ENCODE results near the gene FBXL20. TPM values are rescaled to one million over a fixed set of nuclear protein-coding genes. Genes with fewer than 3 reads are reported as not detected.
A peak's percentile ranks its signal among the peaks of the same experiment; 100 is the strongest.

The FBXL20 gene
- total RNA-seq, 1 experiment from 2014 or later = 5.0 TPM

DNA sequence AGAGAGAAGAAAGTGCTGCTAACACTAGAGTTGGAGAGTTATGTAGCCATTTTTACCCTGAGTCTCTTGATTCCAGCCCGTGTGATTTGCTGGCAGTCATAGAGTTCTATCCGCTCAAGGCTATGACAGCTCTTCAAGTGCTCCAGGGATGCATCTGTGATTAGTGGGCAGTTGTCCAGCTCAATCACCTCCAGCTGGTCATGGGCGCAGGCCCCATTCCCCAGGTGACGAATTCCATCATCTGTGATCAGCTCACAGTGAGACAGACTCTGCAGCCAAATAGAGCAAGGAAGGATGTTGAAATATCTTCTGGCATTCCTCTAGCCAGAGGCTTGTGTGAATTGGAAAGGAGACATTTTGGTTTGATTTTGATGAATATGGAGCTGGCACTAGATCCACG is 137.3 kb downstream of the FBXL20 start:
- no peak for TF ChIP-seq EZH2phosphoT487 (IDR thresholded peaks at IDR 0.05; ENCODE audit: borderline replicate concordance, low read length)
- TF ChIP-seq, protein P1, sequence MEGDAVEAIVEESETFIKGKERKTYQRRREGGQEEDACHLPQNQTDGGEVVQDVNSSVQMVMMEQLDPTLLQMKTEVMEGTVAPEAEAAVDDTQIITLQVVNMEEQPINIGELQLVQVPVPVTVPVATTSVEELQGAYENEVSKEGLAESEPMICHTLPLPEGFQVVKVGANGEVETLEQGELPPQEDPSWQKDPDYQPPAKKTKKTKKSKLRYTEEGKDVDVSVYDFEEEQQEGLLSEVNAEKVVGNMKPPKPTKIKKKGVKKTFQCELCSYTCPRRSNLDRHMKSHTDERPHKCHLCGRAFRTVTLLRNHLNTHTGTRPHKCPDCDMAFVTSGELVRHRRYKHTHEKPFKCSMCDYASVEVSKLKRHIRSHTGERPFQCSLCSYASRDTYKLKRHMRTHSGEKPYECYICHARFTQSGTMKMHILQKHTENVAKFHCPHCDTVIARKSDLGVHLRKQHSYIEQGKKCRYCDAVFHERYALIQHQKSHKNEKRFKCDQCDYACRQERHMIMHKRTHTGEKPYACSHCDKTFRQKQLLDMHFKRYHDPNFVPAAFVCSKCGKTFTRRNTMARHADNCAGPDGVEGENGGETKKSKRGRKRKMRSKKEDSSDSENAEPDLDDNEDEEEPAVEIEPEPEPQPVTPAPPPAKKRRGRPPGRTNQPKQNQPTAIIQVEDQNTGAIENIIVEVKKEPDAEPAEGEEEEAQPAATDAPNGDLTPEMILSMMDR (conservative IDR thresholded peaks at IDR 0.05; ENCODE audit: low read depth, low read length) = no peak
- TF ChIP-seq EZH2 (IDR thresholded peaks at IDR 0.05; ENCODE audit: low read length, unreplicated experiment) = no peak
- H3F3A ChIP-seq (ENCODE audit: low read length, unreplicated experiment) = no peaks in the 10 kb centered on the region
- H3K79me2 ChIP-seq (ENCODE audit: low read length) = no peaks in the 10 kb centered on the region
- no peak for ATAC-seq
- no peaks in the 10 kb centered on the region for H3K4me1 ChIP-seq (ENCODE audit: insufficient read depth, low read length)
- H3K4me3 ChIP-seq (ENCODE audit: low read length) = no peak overlapping the region
- ChIA-PET POLR2A (ENCODE audit: unreplicated experiment) (no interaction called here), CTCF (no interaction called here)
- no TSS peak for BruUV-seq (replicated peaks)
- H3K9me3 ChIP-seq (ENCODE audit: low read length) = no peaks in the 10 kb centered on the region
- intact Hi-C loops (cut with micrococcal nuclease) = no loop called here
- H3K9ac ChIP-seq (ENCODE audit: low read length) = no peak overlapping the region
- no peaks in the 10 kb centered on the region for H3K36me3 ChIP-seq (ENCODE audit: low read depth, low read length)
- H3K27ac ChIP-seq (ENCODE audit: low read length) = no peak overlapping the region
- no peaks in the 10 kb centered on the region for H3K27me3 ChIP-seq (ENCODE audit: low read length)
- no peak overlapping the region for H3K4me2 ChIP-seq (ENCODE audit: low read length)
- no peak for DNase-seq
- H2AFZ ChIP-seq (ENCODE audit: low read length) = no peak overlapping the region
- no peaks in the 10 kb centered on the region for H4K20me1 ChIP-seq (ENCODE audit: low read length)
- no peaks in the 10 kb centered on the region for H3K9me2 ChIP-seq (replicated peaks; ENCODE audit: low read length)

DNA sequence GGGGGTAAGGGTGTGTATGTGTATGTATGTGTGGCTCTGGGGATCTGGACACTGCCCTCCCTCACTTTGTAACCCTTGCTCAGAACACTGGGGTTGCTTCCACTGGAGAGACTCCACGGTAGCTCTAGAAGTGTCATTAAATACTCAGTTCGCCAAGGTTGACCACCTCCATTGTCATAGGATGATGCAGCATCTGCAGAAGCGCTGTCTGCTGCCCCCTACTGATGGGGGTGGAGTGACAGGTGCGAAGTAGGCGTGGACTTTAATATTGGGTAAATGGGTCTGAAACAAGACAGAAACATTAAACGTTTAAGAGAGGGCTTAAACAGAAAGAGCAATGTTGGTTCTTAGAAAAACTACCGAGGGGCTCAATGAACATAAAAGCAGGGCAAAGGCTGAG is 140.1 kb downstream of the FBXL20 start:
- POLR2A ChIA-PET (ENCODE audit: unreplicated experiment) = no interaction called here
- no peak for DNase-seq
- no TSS peak for BruUV-seq (replicated peaks)
- H3K9me3 ChIP-seq (ENCODE audit: low read length) = no peaks in the 10 kb centered on the region
- no peak for TF ChIP-seq EZH2phosphoT487 (IDR thresholded peaks at IDR 0.05; ENCODE audit: borderline replicate concordance, low read length)
- TF ChIP-seq, protein P1 (conservative IDR thresholded peaks at IDR 0.05; ENCODE audit: low read depth, low read length) = peak; percentile 48
- no peaks in the 10 kb centered on the region for H3K27me3 ChIP-seq (ENCODE audit: low read length)
- H3K9me2 ChIP-seq (replicated peaks; ENCODE audit: low read length) = no peaks in the 10 kb centered on the region
- H3K4me2 ChIP-seq (ENCODE audit: low read length) = no peak overlapping the region
- H3K79me2 ChIP-seq (ENCODE audit: low read length) = no peaks in the 10 kb centered on the region
- intact Hi-C loops (cut with micrococcal nuclease) = no loop called here
- no peak for ATAC-seq
- H3K4me1 ChIP-seq (ENCODE audit: insufficient read depth, low read length) = peaks cover 5% of the 10 kb centered on the region; the same call in 1 of the 2 replicates
- no peak overlapping the region for H3K4me3 ChIP-seq (ENCODE audit: low read length)
- CTCF ChIA-PET = no interaction called here
- no peak overlapping the region for H3K27ac ChIP-seq (ENCODE audit: low read length)
- no peaks in the 10 kb centered on the region for H4K20me1 ChIP-seq (ENCODE audit: low read length)
- no peaks in the 10 kb centered on the region for H3K36me3 ChIP-seq (ENCODE audit: low read depth, low read length)
- no peak overlapping the region for H3K9ac ChIP-seq (ENCODE audit: low read length)
- H2AFZ ChIP-seq (ENCODE audit: low read length) = no peak overlapping the region
- H3F3A ChIP-seq (ENCODE audit: low read length, unreplicated experiment) = no peaks in the 10 kb centered on the region

DNA sequence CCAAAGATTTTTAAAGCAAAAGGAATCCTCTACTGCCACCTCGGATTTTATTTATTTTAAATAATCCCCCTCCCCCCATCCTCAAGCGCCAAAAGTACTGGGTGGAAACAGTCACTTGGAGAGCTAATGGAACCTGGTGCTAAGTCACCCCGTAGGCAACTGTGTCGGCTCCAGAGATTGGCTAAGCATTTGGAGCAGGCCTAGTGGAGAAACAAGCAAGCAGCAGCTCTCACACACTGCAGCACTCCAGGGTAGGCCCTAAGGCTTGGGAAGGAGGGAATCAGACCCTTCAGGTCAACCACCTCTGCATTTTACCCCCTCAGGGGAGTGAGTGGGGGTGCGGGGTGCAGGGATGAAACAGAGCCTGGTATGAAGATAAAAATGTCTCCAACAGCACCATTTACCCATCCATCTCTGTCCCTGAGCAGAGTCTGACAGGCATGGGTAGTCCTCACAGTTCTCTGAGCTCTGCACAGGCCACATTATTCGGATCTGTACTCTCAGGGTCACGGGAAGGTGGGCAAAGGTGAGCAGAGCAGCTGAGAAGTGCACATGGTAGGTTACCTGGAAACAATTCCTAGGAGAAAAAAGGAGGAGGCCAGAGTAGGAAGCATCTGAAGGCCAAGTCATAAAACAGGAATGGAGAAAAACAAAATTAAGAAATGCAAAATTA is 148.5 kb downstream of the FBXL20 start:
- Histone ChIP-seq H3K4me3 (ENCODE audit: low read length) (no peak overlapping the region), H3K4me2 (ENCODE audit: low read length) (no peak overlapping the region), H2AFZ (ENCODE audit: low read length) (no peak overlapping the region), H3F3A (ENCODE audit: low read length, unreplicated experiment) (no peaks in the 10 kb centered on the region), H3K9me3 (ENCODE audit: low read length) (no peaks in the 10 kb centered on the region), H3K27me3 (ENCODE audit: low read length) (no peaks in the 10 kb centered on the region), H3K27ac (ENCODE audit: low read length) (no peak overlapping the region), H3K9me2 (replicated peaks; ENCODE audit: low read length) (no peaks in the 10 kb centered on the region), H3K9ac (ENCODE audit: low read length) (no peak overlapping the region), H3K36me3 (ENCODE audit: low read depth, low read length) (no peaks in the 10 kb centered on the region), H3K79me2 (ENCODE audit: low read length) (no peaks in the 10 kb centered on the region), H4K20me1 (ENCODE audit: low read length) (no peaks in the 10 kb centered on the region), H3K4me1 (ENCODE audit: insufficient read depth, low read length) (peaks cover 10% of the 10 kb centered on the region; the same call in 1 of the 2 replicates)
- intact Hi-C loops (cut with micrococcal nuclease) = no loop called here
- CTCF ChIA-PET = interaction anchor here (0.7 kb wide), 1 partner anchor 447 kb away, joined by 5 read pairs; the partner anchor contains the start of gene ERBB2
- POLR2A ChIA-PET (ENCODE audit: unreplicated experiment) = no interaction called here
- TF ChIP-seq EZH2 (IDR thresholded peaks at IDR 0.05; ENCODE audit: low read length, unreplicated experiment) = no peak
- TF ChIP-seq, protein P1 (conservative IDR thresholded peaks at IDR 0.05; ENCODE audit: low read depth, low read length) = no peak
- TF ChIP-seq EZH2phosphoT487 (IDR thresholded peaks at IDR 0.05; ENCODE audit: borderline replicate concordance, low read length) = no peak
- BruUV-seq (replicated peaks) = no TSS peak
- DNase-seq (no peak), ATAC-seq (no peak)
